Measurements from ENCODE around the gene EP400. TPM values are rescaled to one million over a fixed set of nuclear protein-coding genes. Genes with fewer than 3 reads are reported as not detected.

Gene EP400
- polyA plus RNA-seq, 1 donor = 31.9 TPM

GRCh38 chr12:132068250-132068649 lies 118.5 kb downstream of the EP400 start:
- no peak overlapping the region for H3K27ac ChIP-seq (ENCODE audit: low read length)
- no peaks in the 10 kb centered on the region for H3K27me3 ChIP-seq (ENCODE audit: control insufficient read depth, insufficient read depth, low read length)
- peaks cover 72% of the 10 kb centered on the region for H3K36me3 ChIP-seq (ENCODE audit: control insufficient read depth, insufficient read depth, low read length)
- H3K4me3 ChIP-seq (ENCODE audit: low read length) = no peak overlapping the region
- H3K9me3 ChIP-seq (ENCODE audit: control insufficient read depth, low read depth, low read length) = no peaks in the 10 kb centered on the region
- no peaks in the 10 kb centered on the region for H3K4me1 ChIP-seq (ENCODE audit: control insufficient read depth, insufficient read depth, low read length)
- no peak for DNase-seq
- WGBS (ENCODE audit: insufficient coverage, low lambda C conversion rate) = no CpG with 5 or more reads among the region's 5 CpGs

GRCh38 chr12:132069336-132069985 lies 119.7 kb downstream of the EP400 start:
- H3K27ac ChIP-seq (ENCODE audit: low read length) = no peak overlapping the region
- H3K27me3 ChIP-seq (ENCODE audit: control insufficient read depth, insufficient read depth, low read length) = no peaks in the 10 kb centered on the region
- H3K4me3 ChIP-seq (ENCODE audit: low read length) = no peak overlapping the region
- 80% methylated on average over 2 of the region's 26 CpGs for WGBS (ENCODE audit: insufficient coverage, low lambda C conversion rate)
- DNase-seq = no peak
- H3K36me3 ChIP-seq (ENCODE audit: control insufficient read depth, insufficient read depth, low read length) = peaks cover 70% of the 10 kb centered on the region
- H3K4me1 ChIP-seq (ENCODE audit: control insufficient read depth, insufficient read depth, low read length) = no peaks in the 10 kb centered on the region
- H3K9me3 ChIP-seq (ENCODE audit: control insufficient read depth, low read depth, low read length) = no peaks in the 10 kb centered on the region

GRCh38 chr12:132070298-132070697 lies 120.6 kb downstream of the EP400 start:
- no peak overlapping the region for H3K4me3 ChIP-seq (ENCODE audit: low read length)
- peaks cover 72% of the 10 kb centered on the region for H3K36me3 ChIP-seq (ENCODE audit: control insufficient read depth, insufficient read depth, low read length)
- no peak for DNase-seq
- H3K27ac ChIP-seq (ENCODE audit: low read length) = no peak overlapping the region
- no peaks in the 10 kb centered on the region for H3K27me3 ChIP-seq (ENCODE audit: control insufficient read depth, insufficient read depth, low read length)
- no CpG with 5 or more reads among the region's 8 CpGs for WGBS (ENCODE audit: insufficient coverage, low lambda C conversion rate)
- no peaks in the 10 kb centered on the region for H3K4me1 ChIP-seq (ENCODE audit: control insufficient read depth, insufficient read depth, low read length)
- no peaks in the 10 kb centered on the region for H3K9me3 ChIP-seq (ENCODE audit: control insufficient read depth, low read depth, low read length)

- no peak overlapping the region for H3K27ac ChIP-seq (ENCODE audit: low read length)
- H3K4me3 ChIP-seq (ENCODE audit: low read length) = no peak overlapping the region
- H3K9me3 ChIP-seq (ENCODE audit: control insufficient read depth, low read depth, low read length) = no peaks in the 10 kb centered on the region
- WGBS (ENCODE audit: insufficient coverage, low lambda C conversion rate) = 100% methylated on average over 1 of the region's 12 CpGs
- no peaks in the 10 kb centered on the region for H3K4me1 ChIP-seq (ENCODE audit: control insufficient read depth, insufficient read depth, low read length)
- H3K36me3 ChIP-seq (ENCODE audit: control insufficient read depth, insufficient read depth, low read length) = peaks cover 75% of the 10 kb centered on the region
- H3K27me3 ChIP-seq (ENCODE audit: control insufficient read depth, insufficient read depth, low read length) = no peaks in the 10 kb centered on the region
- DNase-seq = no peak
These were observed 121.5 kb downstream of the EP400 start for GRCh38 chr12:132071040-132071810.

- no peak for DNase-seq
- no peak overlapping the region for H3K27ac ChIP-seq (ENCODE audit: low read length)
- no peaks in the 10 kb centered on the region for H3K4me1 ChIP-seq (ENCODE audit: control insufficient read depth, insufficient read depth, low read length)
- 90% methylated on average over 4 of the region's 14 CpGs for WGBS (ENCODE audit: insufficient coverage, low lambda C conversion rate)
- H3K4me3 ChIP-seq (ENCODE audit: low read length) = no peak overlapping the region
- H3K27me3 ChIP-seq (ENCODE audit: control insufficient read depth, insufficient read depth, low read length) = no peaks in the 10 kb centered on the region
- H3K36me3 ChIP-seq (ENCODE audit: control insufficient read depth, insufficient read depth, low read length) = peaks cover 75% of the 10 kb centered on the region
- H3K9me3 ChIP-seq (ENCODE audit: control insufficient read depth, low read depth, low read length) = no peaks in the 10 kb centered on the region
These were observed 122.2 kb downstream of the EP400 start for GRCh38 chr12:132071830-132072384.

- no peaks in the 10 kb centered on the region for H3K27me3 ChIP-seq (ENCODE audit: control insufficient read depth, insufficient read depth, low read length)
- H3K4me3 ChIP-seq (ENCODE audit: low read length) = no peak overlapping the region
- peaks cover 75% of the 10 kb centered on the region for H3K36me3 ChIP-seq (ENCODE audit: control insufficient read depth, insufficient read depth, low read length)
- H3K27ac ChIP-seq (ENCODE audit: low read length) = no peak overlapping the region
- H3K9me3 ChIP-seq (ENCODE audit: control insufficient read depth, low read depth, low read length) = no peaks in the 10 kb centered on the region
- H3K4me1 ChIP-seq (ENCODE audit: control insufficient read depth, insufficient read depth, low read length) = no peaks in the 10 kb centered on the region
- no peak for DNase-seq
- no CpG with 5 or more reads among the region's 14 CpGs for WGBS (ENCODE audit: insufficient coverage, low lambda C conversion rate)
These were observed 124.5 kb downstream of the EP400 start for GRCh38 chr12:132074216-132074615.

- Histone ChIP-seq H3K4me1 (ENCODE audit: control insufficient read depth, insufficient read depth, low read length) (no peaks in the 10 kb centered on the region), H3K9me3 (ENCODE audit: control insufficient read depth, low read depth, low read length) (no peaks in the 10 kb centered on the region), H3K27me3 (ENCODE audit: control insufficient read depth, insufficient read depth, low read length) (no peaks in the 10 kb centered on the region), H3K36me3 (ENCODE audit: control insufficient read depth, insufficient read depth, low read length) (peaks cover 66% of the 10 kb centered on the region), H3K27ac (ENCODE audit: low read length) (no peak overlapping the region), H3K4me3 (ENCODE audit: low read length) (no peak overlapping the region)
- WGBS (ENCODE audit: insufficient coverage, low lambda C conversion rate) = no CpG with 5 or more reads among the region's 15 CpGs
- DNase-seq = no peak
These were observed 125.4 kb downstream of the EP400 start for GRCh38 chr12:132075026-132075713.

- Histone ChIP-seq H3K27me3 (ENCODE audit: control insufficient read depth, insufficient read depth, low read length) (no peaks in the 10 kb centered on the region), H3K4me1 (ENCODE audit: control insufficient read depth, insufficient read depth, low read length) (no peaks in the 10 kb centered on the region), H3K27ac (ENCODE audit: low read length) (no peak overlapping the region), H3K9me3 (ENCODE audit: control insufficient read depth, low read depth, low read length) (no peaks in the 10 kb centered on the region), H3K36me3 (ENCODE audit: control insufficient read depth, insufficient read depth, low read length) (peaks cover 62% of the 10 kb centered on the region), H3K4me3 (ENCODE audit: low read length) (no peak overlapping the region)
- no CpG with 5 or more reads among the region's 16 CpGs for WGBS (ENCODE audit: insufficient coverage, low lambda C conversion rate)
- no peak for DNase-seq
These were observed 126.2 kb downstream of the EP400 start for GRCh38 chr12:132075714-132076553.

- 100% methylated on average over 1 of the region's 10 CpGs for WGBS (ENCODE audit: insufficient coverage, low lambda C conversion rate)
- Histone ChIP-seq H3K36me3 (ENCODE audit: control insufficient read depth, insufficient read depth, low read length) (peaks cover 58% of the 10 kb centered on the region), H3K4me3 (ENCODE audit: low read length) (no peak overlapping the region), H3K9me3 (ENCODE audit: control insufficient read depth, low read depth, low read length) (no peaks in the 10 kb centered on the region), H3K27me3 (ENCODE audit: control insufficient read depth, insufficient read depth, low read length) (no peaks in the 10 kb centered on the region), H3K4me1 (ENCODE audit: control insufficient read depth, insufficient read depth, low read length) (no peaks in the 10 kb centered on the region), H3K27ac (ENCODE audit: low read length) (no peak overlapping the region)
- DNase-seq = no peak
These were observed 127.0 kb downstream of the EP400 start for GRCh38 chr12:132076711-132077110.
